CD4-positive, alpha-beta T cell treated with Interleukin-17A for 4 hours (primary cell): ENCODE measurements around the gene TENT5C.
"Not testable (repeated sequence)": the region's sequence is repeated elsewhere in the genome, so short reads cannot be mapped to it uniquely, and the experiment has no call there.

Experiments used
- DNase-seq: peaks from one replicate; pipeline ENCODE4 v3.0.0-alpha.2; 2020; ENCODE audit warnings: mixed read lengths

The TENT5C gene

DNA sequence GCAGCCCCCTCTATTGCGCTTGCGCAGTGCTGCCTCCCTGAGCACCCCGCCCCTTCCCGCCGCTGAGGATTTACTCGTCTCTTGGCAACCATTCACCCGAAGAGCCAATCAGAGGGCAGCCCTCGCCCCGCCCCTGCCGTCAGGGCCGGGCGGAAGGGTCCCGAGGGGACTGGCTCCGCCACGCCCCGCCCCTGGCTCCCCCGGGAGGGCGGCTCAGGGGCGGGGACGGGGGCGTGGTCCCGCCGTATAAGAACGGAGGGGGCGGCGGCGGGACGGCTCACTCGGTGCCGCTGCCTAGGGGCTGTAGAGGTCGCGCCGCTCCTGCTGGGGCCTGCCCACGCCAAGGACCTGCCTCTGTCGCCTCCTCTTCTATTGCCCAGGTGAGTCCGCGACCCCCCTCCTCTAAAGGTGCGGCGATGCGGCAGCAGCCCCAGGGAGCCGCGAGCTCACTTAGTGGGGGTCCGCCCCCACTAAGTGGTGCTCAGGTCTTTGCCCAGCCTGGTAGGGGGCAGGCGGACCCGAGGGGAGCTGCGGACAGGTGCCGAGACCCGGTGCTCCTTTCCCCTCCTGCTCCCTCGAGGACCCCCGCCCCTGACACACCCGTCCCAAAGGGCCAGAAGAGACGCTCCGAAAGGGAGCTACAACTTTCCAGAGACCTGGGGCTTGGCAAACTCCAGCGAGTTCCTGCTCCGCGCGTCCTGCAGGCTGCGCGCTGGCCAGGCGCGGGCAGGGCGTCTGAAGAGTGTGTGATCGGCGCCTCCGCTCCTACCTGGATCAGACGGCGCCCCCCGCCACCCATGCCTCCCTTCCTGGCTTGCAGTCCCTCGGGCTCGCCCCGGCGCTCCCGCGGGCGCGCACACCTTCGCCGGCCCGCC lies at the start of gene TENT5C:
Gene TENT5C, plus strand, starts transcription at position 275 of the 875 bp plus-strand sequence. CDS start 16,821 bp downstream, outside the sequence.
- DNase-seq: peak; percentile 99

DNA sequence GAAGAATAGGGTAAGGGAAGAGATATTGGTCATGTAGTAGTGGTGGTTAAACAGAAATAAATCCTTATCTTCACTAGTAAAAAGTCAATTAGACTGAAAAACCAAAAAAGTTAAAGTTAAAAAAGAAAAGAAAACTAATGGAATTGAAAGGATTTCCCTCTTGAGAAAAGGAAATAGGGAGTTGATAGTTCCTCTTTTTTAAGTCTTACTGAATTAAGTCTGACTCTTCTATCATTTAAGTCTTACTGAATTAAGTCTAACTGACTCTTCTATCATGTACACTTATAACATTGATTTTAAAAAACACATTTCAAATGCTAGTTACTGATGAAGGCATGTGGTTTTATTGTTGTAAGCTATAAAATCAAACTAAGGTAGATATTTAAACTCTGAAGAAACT lies 49.5 kb upstream of the TENT5C start:
- DNase-seq: no peak

DNA sequence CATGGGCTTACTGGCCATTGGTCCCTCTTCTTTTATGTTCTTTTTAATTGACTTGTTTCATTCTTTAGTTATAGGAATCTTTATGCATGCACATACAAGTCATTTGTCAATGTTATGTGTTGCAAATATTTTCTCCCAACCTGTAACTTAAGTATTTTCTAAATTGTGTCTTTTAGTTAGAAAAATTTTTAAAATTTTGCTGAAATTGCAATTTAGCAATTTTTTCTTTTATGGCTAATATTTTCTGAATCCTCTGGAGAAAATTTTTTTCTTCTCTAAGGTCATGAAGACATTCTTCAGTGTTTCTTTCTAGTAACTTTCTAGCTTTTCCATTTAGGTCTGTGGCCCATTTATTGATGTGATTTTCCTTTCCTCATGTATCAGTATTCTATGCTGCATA lies 48.9 kb upstream of the TENT5C start:
- DNase-seq: no peak

DNA sequence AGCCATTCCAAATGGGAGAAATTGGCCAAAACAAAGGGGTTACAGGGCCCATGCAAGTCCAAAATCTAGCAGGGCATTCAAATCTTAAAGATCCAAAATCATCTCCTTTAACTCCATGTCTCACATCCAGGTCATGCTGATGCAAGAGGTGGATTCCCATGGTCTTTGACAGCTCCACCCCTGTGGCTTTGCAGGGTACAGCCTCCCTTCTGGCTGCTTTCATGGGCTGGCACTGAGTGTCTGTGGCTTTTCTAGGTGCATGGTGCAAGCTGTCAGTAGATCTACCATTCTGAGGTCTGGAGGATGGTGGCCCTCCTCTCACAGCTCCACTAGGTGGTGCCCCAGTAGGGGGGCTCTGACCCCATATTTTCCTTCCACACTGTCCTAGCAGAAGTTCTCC lies 47.4 kb upstream of the TENT5C start:
- not testable (repeated sequence) for DNase-seq

DNA sequence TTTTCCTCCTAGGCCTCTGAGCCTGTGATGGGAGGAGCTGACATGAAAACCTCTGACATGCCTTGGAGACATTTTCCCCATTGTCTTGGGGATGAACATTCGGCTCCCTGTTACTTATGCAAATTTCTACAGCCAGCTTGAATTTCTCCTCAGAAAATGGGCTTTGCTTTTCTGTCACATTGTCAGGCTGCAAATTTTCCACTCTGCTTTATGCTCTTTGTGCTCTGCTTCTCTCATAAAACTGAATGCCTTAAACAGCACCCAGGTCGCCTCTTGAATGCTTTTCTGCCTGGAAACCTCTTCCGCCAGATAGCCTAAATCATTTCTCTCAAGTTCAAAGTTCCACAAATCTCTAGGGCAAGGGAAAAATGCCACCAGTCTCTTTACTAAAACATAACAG lies 46.7 kb upstream of the TENT5C start:
- no peak for DNase-seq

DNA sequence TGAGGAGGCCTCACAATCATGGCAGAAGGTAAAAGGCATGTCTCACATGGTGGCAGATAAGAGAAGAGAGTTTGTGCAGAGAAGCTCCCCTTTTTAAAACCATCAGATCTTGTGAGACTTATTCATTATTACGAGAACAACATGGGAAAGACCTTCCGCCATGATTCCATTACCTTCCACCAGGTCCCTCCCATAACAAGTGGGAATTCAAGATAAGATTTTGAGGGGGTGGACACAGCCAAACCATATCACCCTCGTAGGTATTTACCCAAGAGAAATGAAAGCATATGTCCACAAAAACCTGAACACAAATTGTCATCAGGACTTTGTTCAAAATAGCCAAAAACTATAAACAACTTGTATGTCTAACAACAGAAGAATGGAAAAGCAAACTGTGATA lies 45.9 kb upstream of the TENT5C start:
- no peak for DNase-seq

DNA sequence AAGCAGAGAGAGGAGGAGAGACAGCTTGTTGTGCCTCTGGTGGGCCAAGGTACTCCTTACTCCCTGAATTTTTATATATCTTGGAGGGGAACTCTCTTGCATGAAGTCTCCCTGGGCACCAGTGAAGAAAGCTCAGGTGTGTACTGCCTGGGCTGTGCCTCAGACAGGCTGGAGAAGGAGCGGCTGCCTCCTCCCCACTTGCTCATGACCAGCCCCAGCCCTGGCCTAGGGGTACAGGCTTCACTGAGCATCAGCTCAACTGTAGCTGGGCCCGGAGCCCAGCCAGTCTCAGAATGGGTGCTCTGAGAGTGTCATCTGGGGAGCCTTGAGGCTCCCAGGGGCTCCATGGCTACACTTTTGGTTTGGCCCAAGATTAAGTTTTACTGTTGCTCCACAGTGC lies 44.8 kb upstream of the TENT5C start:
- DNase-seq: no peak

DNA sequence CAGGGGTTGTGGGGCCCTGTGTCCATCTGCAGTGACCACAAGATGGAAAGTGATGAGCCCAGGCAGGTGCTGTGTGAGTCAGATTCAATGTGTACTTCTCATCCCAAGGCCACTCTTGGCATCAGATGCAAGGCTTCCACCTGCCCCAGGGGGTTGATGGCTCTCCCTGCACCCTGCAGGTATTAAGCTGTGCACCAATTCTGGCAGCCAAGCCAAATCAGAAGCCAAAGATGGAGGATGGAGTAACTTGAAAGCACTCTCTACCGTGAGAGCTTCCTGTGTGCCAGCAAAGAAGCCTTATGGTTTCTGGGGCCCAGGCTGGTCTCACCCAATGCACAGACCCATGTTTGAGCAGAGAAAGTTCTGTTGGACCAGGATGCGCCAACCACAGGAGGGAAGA lies 44.3 kb upstream of the TENT5C start:
- DNase-seq: no peak

DNA sequence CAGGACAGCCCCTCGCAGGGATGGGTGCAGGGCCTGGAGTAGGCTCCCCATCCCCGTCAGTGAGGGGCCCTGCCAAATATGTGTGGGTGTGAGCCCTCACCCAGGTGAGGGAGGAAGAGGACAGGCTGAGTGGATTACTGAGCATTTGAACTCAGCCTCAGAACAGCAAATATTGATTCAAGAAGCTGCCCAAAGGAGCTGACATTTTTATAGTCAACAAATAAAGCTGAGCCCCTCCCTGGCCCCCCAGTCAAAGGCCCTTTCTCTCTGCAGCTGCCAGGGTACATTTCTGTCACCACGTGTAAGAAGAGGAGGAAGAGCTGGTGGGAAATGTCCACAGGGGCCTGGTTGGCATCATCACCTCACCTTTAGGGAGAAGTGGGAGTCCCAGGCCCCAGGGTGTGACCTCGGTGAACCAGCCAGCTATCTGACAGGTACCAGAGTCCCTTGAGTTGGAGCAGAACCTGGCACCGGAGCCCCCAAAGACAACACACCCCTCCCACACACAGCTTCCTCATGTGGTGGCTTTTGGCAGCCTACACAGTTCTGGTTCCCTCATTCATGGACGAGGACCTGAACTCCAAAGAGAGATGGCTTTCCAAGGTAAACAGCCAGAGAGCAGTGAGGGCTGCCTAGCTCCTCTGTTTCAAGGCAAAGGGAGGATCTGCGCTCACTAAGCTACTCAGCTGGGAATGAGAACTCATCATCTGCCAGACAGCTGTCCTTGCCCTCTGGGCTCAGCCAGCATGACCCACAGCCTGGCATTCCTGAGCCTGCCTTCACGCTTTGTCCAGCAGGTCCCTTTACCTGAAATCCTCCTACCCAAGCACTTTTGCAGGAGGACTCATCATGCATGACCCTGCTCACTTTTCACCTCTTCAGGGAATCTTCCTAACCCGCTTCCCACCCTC lies 43.0 kb upstream of the TENT5C start:
- no peak for DNase-seq

DNA sequence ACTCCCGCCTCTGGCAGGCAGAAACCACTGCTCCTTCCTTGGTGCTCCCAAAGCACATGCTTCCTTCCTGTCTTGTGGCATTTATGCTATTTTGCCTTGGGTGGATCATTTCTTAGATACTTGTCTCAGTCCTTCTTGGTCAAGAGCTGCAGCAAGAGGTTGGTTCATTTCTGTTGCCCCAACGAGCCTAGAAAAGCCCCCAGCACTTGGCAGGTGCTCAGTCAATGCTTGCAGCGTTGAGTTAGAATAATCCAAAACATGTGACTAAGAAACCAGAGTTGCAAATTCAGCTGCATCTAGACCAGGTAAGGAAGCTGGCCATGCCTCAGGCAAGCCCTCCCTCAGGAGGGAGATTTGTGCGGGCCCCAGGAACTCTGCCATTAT lies 42.4 kb upstream of the TENT5C start:
- no peak for DNase-seq

DNA sequence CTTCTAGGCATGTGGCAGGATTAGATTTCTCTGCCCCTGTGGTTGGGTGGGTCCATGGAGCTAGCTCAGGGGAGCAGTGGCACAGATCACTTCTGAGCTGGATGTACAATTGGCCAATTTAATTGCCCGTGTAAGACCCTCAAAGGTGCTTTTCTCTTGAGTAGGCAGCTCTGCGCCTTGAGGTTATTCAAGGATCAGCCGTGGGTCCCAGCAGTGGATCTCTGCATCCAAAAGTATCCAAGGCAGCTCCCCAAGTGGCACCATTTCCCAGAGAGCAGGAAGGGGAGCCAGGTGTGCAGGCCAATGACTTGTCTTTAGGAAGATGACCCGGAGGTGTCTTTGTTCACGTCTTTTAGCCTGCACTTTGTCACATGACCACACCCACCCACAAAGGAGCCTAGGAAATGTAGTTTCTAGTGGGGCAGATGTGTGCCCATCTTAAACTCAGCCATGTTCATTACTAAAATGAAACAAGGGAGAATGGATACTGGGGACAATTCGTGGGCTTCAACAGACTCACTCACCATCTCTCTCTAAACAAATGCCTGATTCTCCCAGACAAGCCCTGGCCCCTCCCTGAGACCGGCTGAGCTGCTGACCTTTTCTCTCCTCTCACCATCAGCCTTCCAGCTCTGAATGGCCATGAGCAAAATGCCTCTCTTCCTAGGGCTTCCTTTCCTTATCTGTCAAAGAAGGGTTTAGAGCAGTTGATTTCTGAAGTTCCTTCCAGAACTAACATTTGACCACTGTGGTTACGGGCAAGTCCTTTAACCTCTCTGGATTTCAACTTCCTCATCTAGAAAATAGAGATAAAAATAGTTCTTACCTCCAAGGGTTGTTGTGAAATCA lies 41.4 kb upstream of the TENT5C start:
- no peak for DNase-seq

DNA sequence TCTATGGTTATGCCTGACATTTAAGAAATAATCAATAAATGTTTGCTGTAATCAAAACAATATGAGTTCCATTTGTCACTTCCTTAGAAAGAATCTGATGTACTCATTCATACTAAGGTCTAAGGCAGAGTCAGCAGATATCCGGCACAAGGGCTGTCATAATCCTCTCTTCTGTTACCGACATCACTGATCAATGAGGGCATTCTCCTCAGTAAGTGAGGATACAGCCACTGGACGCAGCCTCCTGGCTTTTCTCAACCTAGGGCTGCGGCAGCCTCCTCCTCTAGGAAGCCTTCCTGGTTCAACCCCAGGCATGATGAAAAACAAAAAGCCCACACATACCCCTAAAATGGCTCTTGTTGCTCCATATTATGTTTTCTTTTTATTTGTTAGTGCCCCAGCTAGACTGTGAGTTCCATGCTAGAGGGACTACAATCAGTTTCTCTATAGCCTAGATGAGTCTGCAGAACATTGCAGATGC lies 40.7 kb upstream of the TENT5C start:
- no peak for DNase-seq

DNA sequence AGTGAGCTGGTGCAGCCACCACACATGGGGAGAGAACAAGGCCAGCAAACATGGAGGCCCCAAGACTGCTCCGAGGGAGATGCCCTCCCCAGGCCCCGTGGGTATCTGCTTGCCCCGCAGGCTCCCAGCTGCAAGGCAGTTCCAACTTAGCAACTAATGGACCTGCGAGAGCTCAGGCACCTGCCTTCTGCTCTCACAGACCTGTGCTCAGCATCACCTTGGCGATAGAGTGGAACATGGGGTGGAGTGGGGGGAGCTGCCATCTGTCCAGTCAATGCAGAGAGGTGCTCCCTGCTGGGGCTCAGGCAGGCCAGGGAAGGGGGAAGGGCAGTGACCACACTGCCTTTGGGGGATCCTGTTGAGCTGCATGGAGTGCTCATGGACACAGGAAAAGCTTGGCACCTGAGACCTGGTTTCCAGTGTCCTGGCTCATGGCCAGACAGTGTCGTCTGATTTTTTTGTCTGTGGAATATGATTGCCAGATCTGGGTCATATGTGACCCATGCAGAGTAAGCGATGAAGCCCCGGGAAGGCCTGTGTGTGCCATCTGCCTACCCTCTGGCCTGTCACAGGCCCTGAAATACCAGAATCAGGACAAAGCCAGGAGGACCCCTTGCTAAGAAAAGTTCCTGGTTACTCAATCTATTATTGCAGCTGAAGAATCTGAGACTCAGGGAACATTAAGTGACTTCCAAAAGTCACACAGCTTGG lies 39.9 kb upstream of the TENT5C start:
- DNase-seq: no peak

DNA sequence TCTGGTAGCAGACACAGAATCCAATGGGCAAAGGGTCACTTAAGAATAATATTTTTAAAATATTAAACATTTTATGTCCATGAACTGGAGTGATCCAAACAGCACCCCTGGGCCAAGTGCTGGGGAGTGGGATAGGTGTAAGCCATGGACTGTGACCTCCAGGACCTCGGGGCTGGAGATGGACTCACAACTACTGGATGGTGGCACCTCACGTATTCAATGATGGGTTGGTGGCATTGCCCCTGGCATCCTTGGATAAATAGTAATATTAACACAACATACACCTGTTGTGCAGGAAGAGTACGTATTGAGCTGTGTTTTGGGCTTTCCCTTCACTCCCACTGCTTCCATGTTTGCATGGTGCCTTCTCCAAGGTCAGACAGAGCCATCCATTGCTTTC lies 39.3 kb upstream of the TENT5C start:
- no peak for DNase-seq

DNA sequence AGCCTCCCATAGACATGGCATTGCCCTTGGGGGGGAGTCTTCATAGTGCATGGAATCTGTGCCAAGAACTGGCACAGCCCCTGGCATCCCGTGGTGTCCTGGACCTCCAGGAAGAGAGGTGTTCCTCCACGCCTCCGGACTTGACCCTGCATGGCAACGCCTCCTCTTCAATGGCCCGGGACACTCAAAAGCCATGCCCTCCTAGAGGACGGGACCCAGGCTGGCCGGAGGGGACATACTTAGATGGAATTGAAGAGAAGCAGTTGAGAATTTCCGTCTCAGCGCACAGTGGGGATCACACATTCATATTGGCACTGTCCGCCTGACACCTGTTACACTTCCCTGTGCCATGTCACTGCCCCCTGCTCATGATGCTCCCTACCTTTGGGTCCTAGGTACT lies 38.4 kb upstream of the TENT5C start:
- DNase-seq: no peak

DNA sequence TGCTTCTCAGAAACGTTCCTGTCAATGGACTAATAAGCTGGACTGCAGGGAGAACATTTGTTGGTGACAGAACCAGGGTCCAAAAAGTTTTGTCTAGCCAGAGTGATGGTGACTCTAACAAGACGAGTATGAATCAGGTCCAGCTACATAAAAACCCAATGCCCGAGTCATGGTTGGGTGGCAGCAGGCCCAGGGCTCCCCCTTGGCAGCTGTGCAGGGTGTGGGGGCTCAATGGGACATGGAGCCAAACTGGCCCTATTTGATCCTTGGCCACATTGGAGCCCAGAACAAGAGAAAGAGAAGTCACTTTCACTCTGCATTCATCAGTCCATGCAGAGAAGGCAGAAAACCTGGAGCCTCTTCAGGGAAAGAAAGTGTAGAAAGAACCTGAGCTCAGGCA lies 37.9 kb upstream of the TENT5C start:
- DNase-seq: no peak

DNA sequence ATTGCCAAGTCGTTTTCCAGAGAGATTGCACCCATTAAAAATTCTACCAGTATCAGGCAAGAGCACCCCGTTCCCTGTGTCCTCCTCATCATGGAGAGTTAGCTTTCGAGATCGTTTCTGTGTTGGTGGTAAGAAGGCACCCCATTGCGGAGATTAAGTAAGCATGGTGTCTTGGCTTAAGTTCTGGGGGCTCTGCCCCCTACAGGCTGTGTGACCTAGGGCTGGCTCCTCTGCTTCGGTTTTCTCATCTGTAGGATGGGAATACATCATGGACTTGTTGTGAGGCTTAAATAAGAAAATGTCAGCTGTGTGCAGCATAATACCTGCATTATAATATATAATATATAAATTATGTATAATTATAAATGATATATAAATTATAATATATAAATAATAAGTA lies 36.8 kb upstream of the TENT5C start:
- no peak for DNase-seq

DNA sequence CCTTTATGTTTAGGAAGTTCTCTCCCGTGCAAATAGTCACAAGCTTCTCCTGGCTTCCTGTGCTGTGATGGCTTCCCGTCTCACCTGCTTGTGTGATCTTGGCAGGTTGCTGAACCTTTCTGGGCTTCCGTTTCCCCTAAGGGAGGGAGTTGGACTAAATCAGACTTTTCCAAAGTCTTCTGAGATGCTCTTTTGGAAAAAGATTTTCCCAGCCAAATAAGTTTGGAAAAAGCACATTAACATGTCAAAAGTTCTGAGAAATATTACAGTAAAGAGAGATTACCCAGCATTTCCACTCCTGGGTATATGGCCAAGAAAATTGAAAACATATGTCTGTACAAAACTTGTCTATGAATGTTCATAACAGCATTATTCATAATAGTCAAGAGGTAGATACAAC lies 36.0 kb upstream of the TENT5C start:
- DNase-seq: no peak

DNA sequence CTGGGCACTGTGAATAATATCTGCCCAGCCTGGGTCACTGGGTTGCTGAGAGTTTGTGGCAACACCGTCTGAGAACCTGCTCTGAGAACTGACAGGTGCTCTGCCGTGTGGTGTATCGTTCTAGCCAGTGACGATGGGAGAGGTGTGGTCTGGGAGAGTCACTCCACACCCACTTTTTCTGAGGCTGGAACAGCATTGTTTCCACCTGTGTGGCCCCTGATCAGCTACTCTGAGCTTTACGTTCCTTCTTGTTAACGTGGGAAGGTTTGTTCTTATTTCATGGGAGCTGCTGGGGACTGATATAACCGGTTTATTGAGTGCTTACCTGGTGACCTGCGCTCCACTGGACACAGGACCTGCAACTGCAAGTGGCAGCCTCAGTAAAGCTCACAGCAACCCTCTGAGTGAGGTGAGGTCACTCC lies 34.8 kb upstream of the TENT5C start:
- no peak for DNase-seq

DNA sequence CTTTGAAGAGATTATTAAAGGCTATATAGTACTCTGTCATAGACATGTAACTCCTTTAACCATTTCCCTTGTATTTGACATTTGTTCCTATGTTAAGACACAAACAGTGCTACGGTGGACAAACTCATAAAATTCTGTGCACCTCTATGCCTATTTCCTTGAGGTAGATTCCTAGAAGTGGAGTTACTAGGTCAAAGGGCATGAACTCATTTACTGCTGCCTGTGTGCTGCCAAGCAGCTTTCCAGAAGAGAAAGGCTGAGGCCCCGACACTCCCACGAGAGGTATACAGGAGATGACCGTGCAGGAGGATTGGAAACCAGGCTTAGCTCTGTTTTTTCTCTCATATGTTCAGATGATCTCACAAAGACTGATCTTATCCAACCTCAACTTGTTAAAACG lies 34.4 kb upstream of the TENT5C start:
- DNase-seq: no peak

DNA sequence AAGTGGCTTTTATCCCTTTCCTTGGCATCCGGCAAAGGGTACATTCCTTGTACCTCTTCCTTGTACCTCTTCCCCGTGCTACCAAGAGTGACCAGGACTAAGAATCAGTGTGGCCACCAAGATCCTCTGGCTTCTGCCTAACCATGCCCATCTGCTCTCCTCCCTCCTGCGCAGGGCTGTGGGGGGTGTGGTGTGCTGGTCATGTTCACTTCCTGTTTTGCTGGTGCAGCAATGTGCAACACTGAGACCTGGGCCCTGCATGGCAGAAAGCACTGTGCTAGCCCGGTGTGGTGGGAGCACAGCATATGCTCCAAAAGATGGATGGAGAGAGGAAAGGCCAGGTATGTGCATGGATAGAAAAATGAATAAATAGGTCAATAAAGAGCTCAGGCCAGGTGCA lies 33.3 kb upstream of the TENT5C start:
- DNase-seq: peak; percentile 52

DNA sequence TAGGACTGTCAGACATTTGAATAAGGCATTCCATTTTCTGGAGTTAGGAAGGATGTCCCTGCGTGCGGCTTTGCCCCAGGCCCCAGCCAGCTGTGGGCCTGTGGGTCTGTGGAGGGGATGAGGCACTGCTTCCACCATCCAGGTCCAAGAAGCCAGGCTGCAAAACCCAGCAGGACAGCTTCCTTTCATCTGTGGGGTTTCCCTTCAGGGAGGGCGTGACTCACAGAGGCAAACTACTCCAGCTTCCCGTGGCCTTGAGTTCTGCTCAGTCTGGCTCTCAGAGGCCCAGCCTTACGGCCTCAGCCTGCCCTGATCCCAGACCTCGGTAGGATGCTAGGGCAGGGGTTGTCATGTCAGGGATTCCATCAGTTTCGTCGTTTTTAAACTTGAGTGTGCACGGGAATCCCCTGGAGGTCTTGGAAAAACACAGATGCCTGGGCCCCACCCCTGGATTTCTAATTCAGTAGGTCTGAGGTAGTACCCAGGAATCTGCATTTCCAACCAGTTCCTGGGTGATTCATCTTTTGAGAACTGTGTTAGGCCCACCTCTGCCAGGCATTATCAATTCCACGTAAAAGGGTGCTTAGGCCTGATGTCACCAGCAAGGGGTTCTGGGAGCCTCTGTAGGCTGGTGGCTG lies 32.3 kb upstream of the TENT5C start:
- peak; percentile 7 for DNase-seq
